GDM1 (cell line): Measurements from ENCODE around the gene FKTN.
"Not testable (repeated sequence)": the region's sequence is repeated elsewhere in the genome, so short reads cannot be mapped to it uniquely, and the experiment has no call there.

Experiments
- DNase-seq: peaks from one replicate; lab custom pipeline; 2025; lab: John Stamatoyannopoulos, UW

FKTN gene

GRCh38 chr9:105557804-105558610 is at the start of gene FKTN:
FKTN (plus strand) TSS chr9:105558131; CDS start chr9:105575033, 16,902 bp downstream.
- peak; percentile 82 for DNase-seq

DNA sequence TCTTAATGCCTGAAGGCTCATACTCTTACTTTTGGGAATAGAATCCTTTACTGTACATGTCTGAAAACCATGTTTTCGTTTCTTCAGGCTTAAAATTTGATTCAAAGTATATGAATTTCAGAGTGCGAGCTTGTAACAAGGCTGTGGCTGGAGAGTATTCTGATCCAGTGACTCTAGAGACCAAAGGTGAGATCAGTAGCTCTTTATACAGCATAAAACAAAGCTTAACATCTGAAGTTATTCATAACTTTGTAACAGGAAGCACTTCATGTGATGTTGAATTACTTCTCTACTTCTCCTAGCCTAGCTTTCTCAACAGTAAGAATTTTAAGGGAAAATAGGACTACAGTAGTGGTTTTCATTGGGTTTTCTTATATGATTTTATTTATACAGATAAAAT is 49.4 kb upstream of the FKTN start:
- DNase-seq: no peak

GRCh38 chr9:105510024-105510423 is 47.9 kb upstream of the FKTN start:
- DNase-seq: no peak

DNA sequence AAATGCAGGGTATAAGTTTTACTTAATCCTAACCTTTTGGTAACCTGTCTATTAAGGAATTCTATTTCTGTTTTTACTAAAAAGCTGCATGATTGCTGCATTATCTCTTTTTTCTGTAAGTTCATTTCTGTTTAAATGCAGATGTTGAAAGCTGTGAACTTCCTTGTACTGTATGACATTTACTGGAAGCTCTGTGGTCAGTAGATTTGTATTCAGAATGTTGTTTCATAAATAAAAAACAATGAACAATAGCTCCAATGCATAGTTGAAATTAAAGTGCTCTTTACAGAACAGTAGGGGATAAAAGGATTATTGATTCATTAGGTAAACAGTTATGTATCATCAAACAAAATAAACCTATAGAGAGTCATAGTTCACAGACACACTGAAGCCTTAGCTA is 46.5 kb upstream of the FKTN start:
- DNase-seq: no peak

DNA sequence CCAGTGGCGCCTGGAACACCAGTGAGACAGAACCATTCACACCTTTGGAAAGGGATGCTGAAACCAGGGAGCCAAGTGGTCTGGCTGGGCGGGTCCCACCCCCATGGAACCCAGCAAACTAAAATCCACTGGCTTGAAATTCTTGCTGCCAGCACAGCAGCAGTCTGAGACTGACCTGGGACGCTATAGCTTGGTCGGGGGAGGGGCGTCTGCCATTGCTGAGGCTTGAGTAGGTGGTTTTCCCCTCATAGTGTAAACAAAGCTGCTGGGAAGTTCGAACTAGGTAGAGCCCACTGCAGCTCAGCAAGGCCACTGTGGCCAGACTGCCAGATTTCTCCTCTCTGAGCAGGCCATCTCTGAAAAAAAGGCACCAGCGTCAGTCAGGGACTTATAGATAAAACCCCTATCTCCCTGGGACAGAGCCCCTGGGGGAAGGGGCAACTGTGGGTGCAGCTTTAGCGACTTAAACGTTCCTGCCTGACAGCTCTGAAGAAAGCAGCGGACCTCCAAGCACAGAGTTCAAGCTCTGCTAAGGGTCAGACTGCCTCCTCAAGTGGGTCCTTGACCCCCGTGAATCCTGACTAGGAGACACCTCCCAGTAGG is 42.0 kb upstream of the FKTN start:
- DNase-seq: no peak

DNA sequence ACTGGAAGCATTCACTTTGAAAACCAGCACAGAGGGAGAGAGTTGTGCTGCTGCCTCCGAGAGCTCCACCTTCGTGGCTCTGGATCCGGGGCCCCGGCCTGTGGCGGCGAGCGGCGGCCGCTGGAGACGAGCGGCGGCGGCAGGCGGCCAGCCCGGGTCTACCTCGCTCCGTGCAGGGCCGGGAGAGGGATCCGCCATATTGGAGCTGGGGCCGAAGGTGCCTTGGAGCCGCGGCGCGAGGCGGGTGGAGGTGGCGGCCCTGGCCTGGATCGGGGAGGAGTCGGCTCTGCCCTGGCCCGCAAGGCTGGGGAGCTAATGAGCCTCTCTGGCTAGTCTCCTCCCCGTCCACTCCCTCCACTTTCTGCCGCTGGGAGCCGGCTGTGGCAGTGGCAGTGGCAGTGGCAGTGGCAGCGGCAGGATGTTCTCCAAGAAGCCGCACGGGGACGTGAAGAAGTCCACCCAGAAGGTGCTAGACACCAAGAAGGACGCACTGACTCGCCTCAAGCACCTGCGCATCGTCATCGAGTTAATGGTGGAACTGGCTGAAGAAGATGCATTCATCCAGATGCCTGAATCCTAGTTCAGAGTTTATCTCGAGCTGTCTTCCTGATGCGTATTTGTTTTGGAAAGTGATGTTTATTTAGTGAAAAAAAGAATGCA is 38.1 kb upstream of the FKTN start:
- DNase-seq: not testable (repeated sequence)

DNA sequence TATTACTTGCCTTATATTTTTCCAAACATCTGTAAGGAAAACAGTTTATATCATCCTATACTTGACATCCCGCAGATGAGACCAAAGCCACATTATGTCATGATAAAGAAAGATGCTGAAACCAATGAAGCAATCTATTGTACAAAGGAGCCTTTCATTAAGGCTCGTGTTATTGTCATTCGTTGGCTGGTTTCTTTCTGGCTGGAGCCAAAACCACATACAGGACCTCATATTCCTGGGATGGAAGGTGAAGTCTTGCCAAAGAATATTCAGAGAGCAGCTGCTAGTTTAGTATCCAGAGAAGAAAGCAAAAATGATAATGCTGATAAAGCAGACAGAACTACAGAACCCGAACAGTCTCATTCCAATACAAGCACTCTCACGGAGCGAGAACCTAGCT is 36.9 kb upstream of the FKTN start:
- not testable (repeated sequence) for DNase-seq

- not testable (repeated sequence) for DNase-seq
Observed at GRCh38 chr9:105522618-105523385, 35.1 kb upstream of the FKTN start.

DNA sequence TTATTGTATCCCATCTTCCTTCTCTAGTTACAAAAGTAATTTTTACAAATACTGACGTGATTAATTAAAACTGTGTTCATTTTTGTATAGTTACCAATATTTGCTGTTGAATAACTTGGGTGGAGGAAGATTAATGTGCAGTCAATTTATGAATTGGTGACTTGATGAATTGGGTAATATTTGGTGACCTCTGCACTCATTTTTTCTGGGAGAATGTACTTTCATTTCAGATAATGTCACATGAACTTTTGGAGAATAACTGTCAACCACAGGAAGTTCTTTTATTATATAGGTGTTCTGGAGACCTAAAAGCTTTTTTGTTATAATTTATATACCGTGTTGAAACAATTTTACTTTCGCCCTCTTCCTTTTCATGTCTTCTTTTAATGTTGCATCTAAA is 26.4 kb upstream of the FKTN start:
- no peak for DNase-seq

- no peak for DNase-seq
Observed at GRCh38 chr9:105535920-105536668, 21.8 kb upstream of the FKTN start.

GRCh38 chr9:105539452-105539851 is 18.5 kb upstream of the FKTN start:
- DNase-seq: no peak

- DNase-seq: no peak
Observed at GRCh38 chr9:105541838-105542237, 16.1 kb upstream of the FKTN start.

- no peak for DNase-seq
Observed at GRCh38 chr9:105554042-105554441, 3.9 kb upstream of the FKTN start.

GRCh38 chr9:105572455-105572854 is 14.5 kb downstream of the FKTN start:
- DNase-seq: no peak

DNA sequence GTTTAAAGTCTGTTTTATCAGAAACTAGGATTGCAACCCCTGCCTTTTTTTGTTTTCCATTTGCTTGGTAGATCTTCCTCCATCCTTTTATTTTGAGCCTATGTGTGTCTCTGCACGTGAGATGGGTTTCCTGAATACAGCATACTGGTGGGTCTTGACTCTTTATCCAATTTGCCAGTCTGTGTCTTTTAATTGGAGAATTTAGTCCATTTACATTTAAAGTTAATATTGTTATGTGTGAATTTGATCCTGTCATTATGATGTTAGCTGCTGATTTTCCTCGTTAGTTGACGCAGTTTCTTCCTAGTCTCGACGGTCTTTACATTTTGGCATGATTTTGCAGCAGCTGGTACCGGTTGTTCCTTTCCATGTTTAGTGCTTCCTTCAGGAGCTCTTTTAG is 22.0 kb downstream of the FKTN start:
- DNase-seq: not testable (repeated sequence)

- not testable (repeated sequence) for DNase-seq
Observed at GRCh38 chr9:105581550-105581949, 23.6 kb downstream of the FKTN start.

GRCh38 chr9:105593145-105593544 is 35.2 kb downstream of the FKTN start:
- no peak for DNase-seq

- no peak for DNase-seq
Observed at GRCh38 chr9:105608721-105609598, 51.0 kb downstream of the FKTN start.

DNA sequence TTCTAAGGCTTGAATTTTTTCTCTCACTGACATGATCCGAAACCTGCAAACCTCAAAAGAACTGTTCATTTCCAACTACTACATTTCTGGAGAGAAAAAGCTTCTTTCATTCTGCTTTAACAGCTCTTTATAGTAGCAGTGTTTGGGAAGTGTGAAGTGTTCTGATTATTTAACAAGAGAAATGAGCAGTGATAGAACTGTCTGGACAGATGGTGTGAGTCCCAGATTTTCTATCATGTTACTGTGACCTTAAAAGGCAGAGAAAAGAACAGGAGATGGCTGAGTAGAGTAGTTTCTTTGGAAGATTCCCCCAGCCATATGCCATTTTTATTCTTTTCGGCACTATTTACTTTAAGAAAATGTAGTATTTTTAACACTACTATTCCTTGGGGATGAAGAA is 63.1 kb downstream of the FKTN start:
- DNase-seq: no peak

GRCh38 chr9:105625088-105625487 is 67.2 kb downstream of the FKTN start:
- no peak for DNase-seq

- DNase-seq: no peak
Observed at GRCh38 chr9:105632807-105633206, 74.9 kb downstream of the FKTN start.
